Activated naive CD8-positive, alpha-beta T cell treated with anti-CD3 and anti-CD28 coated beads, Interleukin-2, amount 10 ng/mL, durations not matched to agents 7 days and 5 days (primary cell): ENCODE data around the gene CORO2B. TPM values are rescaled to one million over a fixed set of nuclear protein-coding genes. Genes with fewer than 3 reads are reported as not detected.
A peak's percentile ranks its signal among the peaks of the same experiment; 100 is the strongest.

Experiments
- ATAC-seq: fragments of 150-1000 bp; cut with Tn5 transposase; one replicate; pipeline ENCODE4 v1.10.0; 2021; ENCODE audit warnings: low read depth, moderate library complexity
- POLR2A ChIA-PET: fragments of 350-600 bp; sonication (Branson Sonifier 250); formaldehyde crosslinking; loops from one replicate; lab custom pipeline; 2021; ENCODE audit warnings: antibody characterized with exemption; lab: Charles Lee
- DNase-seq: peaks from one replicate; pipeline ENCODE4 v3.0.0; 2021
- H3K27ac Mint-ChIP-seq: one replicate; pipeline ENCODE4 v1.8.0; 2022; ENCODE audit warnings: mild to moderate bottlenecking, mixed read lengths
- H3K27me3 Mint-ChIP-seq: one replicate; pipeline ENCODE4 v1.8.0; 2022; ENCODE audit warnings: mild to moderate bottlenecking, moderate library complexity, mixed read lengths
- H3K36me3 Mint-ChIP-seq: one replicate; pipeline ENCODE4 v1.8.0; 2021; ENCODE audit warnings: mild to moderate bottlenecking, mixed read lengths
- H3K4me1 Mint-ChIP-seq: one replicate; pipeline ENCODE4 v1.8.0; 2021; ENCODE audit warnings: mixed read lengths
- H3K4me3 Mint-ChIP-seq: one replicate; pipeline ENCODE4 v1.8.0; 2022; ENCODE audit warnings: mild to moderate bottlenecking, moderate library complexity, mixed read lengths
- H3K9me3 Mint-ChIP-seq: one replicate; pipeline ENCODE4 v1.8.0; 2021; ENCODE audit warnings: mixed read lengths
- total RNA-seq, 2 experiments: library from RNA; stranded (reverse); gene quantifications; one replicate each; pipeline ENCODE4 v1.2.3, GENCODE V29; 2021

The CORO2B gene
- total RNA-seq, 2 experiments from 2014 or later: not detected

GRCh38 chr15:68584756-68585573 lies 6.2 kb downstream of the CORO2B start:
- Mint-ChIP-seq H3K4me3 (no peak overlapping the region), H3K9me3 (no peaks in the 10 kb centered on the region), H3K27me3 (peaks cover 18% of the 10 kb centered on the region), H3K4me1 (peaks cover 6% of the 10 kb centered on the region), H3K27ac (peak overlapping the region; percentile 42), H3K36me3 (no peaks in the 10 kb centered on the region)
- POLR2A ChIA-PET: no interaction called here
- DNase-seq (no peak), ATAC-seq (no peak)

GRCh38 chr15:68585574-68586273 lies 6.9 kb downstream of the CORO2B start:
- DNase-seq: no peak
- H3K9me3 Mint-ChIP-seq: no peaks in the 10 kb centered on the region
- peaks cover 11% of the 10 kb centered on the region for H3K27me3 Mint-ChIP-seq
- H3K36me3 Mint-ChIP-seq: no peaks in the 10 kb centered on the region
- H3K4me1 Mint-ChIP-seq: peaks cover 6% of the 10 kb centered on the region
- H3K27ac Mint-ChIP-seq: peak overlapping the region; percentile 11
- H3K4me3 Mint-ChIP-seq: no peak overlapping the region
- no peak for ATAC-seq
- POLR2A ChIA-PET: no interaction called here

- Mint-ChIP-seq H3K27me3 (peaks cover 4% of the 10 kb centered on the region), H3K36me3 (no peaks in the 10 kb centered on the region), H3K4me1 (peaks cover 6% of the 10 kb centered on the region), H3K27ac (peak overlapping the region; percentile 11), H3K4me3 (no peak overlapping the region), H3K9me3 (no peaks in the 10 kb centered on the region)
- DNase-seq (no peak), ATAC-seq (no peak)
- POLR2A ChIA-PET: no interaction called here
These were observed 7.6 kb downstream of the CORO2B start for GRCh38 chr15:68586274-68586961.

GRCh38 chr15:68587769-68588385 lies 9.1 kb downstream of the CORO2B start:
- peak; percentile 32 for ATAC-seq
- Mint-ChIP-seq H3K4me3 (no peak overlapping the region), H3K27me3 (peaks cover 7% of the 10 kb centered on the region), H3K4me1 (peaks cover 6% of the 10 kb centered on the region), H3K36me3 (no peaks in the 10 kb centered on the region), H3K27ac (no peak overlapping the region), H3K9me3 (no peaks in the 10 kb centered on the region)
- POLR2A ChIA-PET: no interaction called here
- no peak for DNase-seq

GRCh38 chr15:68589053-68589452 lies 10.3 kb downstream of the CORO2B start:
- Mint-ChIP-seq H3K9me3 (no peaks in the 10 kb centered on the region), H3K27ac (no peak overlapping the region), H3K36me3 (no peaks in the 10 kb centered on the region), H3K27me3 (peaks cover 13% of the 10 kb centered on the region), H3K4me1 (peaks cover 10% of the 10 kb centered on the region), H3K4me3 (no peak overlapping the region)
- ATAC-seq: no peak
- no peak for DNase-seq
- POLR2A ChIA-PET: no interaction called here

GRCh38 chr15:68589783-68590710 lies 11.3 kb downstream of the CORO2B start:
- no peaks in the 10 kb centered on the region for H3K36me3 Mint-ChIP-seq
- H3K27ac Mint-ChIP-seq: no peak overlapping the region
- H3K27me3 Mint-ChIP-seq: peaks cover 13% of the 10 kb centered on the region
- ATAC-seq (no peak), DNase-seq (no peak)
- POLR2A ChIA-PET: no interaction called here
- no peak overlapping the region for H3K4me3 Mint-ChIP-seq
- H3K9me3 Mint-ChIP-seq: no peaks in the 10 kb centered on the region
- peaks cover 10% of the 10 kb centered on the region for H3K4me1 Mint-ChIP-seq

GRCh38 chr15:68590721-68591389 lies 12.1 kb downstream of the CORO2B start:
- Mint-ChIP-seq H3K4me1 (peaks cover 10% of the 10 kb centered on the region), H3K27me3 (peaks cover 13% of the 10 kb centered on the region), H3K27ac (no peak overlapping the region), H3K36me3 (no peaks in the 10 kb centered on the region), H3K4me3 (no peak overlapping the region), H3K9me3 (no peaks in the 10 kb centered on the region)
- ATAC-seq: no peak
- POLR2A ChIA-PET: no interaction called here
- no peak for DNase-seq

GRCh38 chr15:68592054-68592453 lies 13.3 kb downstream of the CORO2B start:
- H3K27ac Mint-ChIP-seq: no peak overlapping the region
- H3K4me1 Mint-ChIP-seq: peaks cover 10% of the 10 kb centered on the region
- POLR2A ChIA-PET: no interaction called here
- ATAC-seq (no peak), DNase-seq (no peak)
- no peak overlapping the region for H3K4me3 Mint-ChIP-seq
- no peaks in the 10 kb centered on the region for H3K36me3 Mint-ChIP-seq
- no peaks in the 10 kb centered on the region for H3K9me3 Mint-ChIP-seq
- H3K27me3 Mint-ChIP-seq: peaks cover 13% of the 10 kb centered on the region

GRCh38 chr15:68592544-68592943 lies 13.8 kb downstream of the CORO2B start:
- DNase-seq (no peak), ATAC-seq (no peak)
- Mint-ChIP-seq H3K4me1 (peaks cover 10% of the 10 kb centered on the region), H3K9me3 (no peaks in the 10 kb centered on the region), H3K27me3 (peaks cover 13% of the 10 kb centered on the region), H3K27ac (no peak overlapping the region), H3K36me3 (no peaks in the 10 kb centered on the region), H3K4me3 (no peak overlapping the region)
- POLR2A ChIA-PET: no interaction called here

GRCh38 chr15:68593341-68593740 lies 14.5 kb downstream of the CORO2B start:
- ATAC-seq: no peak
- peaks cover 13% of the 10 kb centered on the region for H3K27me3 Mint-ChIP-seq
- no peak overlapping the region for H3K4me3 Mint-ChIP-seq
- no peaks in the 10 kb centered on the region for H3K36me3 Mint-ChIP-seq
- H3K9me3 Mint-ChIP-seq: no peaks in the 10 kb centered on the region
- POLR2A ChIA-PET: no interaction called here
- no peak for DNase-seq
- H3K4me1 Mint-ChIP-seq: peaks cover 4% of the 10 kb centered on the region
- H3K27ac Mint-ChIP-seq: no peak overlapping the region

- H3K4me1 Mint-ChIP-seq: peaks cover 4% of the 10 kb centered on the region
- POLR2A ChIA-PET: no interaction called here
- no peaks in the 10 kb centered on the region for H3K36me3 Mint-ChIP-seq
- H3K4me3 Mint-ChIP-seq: no peak overlapping the region
- peaks cover 13% of the 10 kb centered on the region for H3K27me3 Mint-ChIP-seq
- no peak overlapping the region for H3K27ac Mint-ChIP-seq
- DNase-seq (no peak), ATAC-seq (no peak)
- H3K9me3 Mint-ChIP-seq: no peaks in the 10 kb centered on the region
These were observed 15.2 kb downstream of the CORO2B start for GRCh38 chr15:68593828-68594532.
